MG63 (cell line): Measurements from ENCODE around the gene SDR9C7. TPM values are rescaled to one million over a fixed set of nuclear protein-coding genes. Genes with fewer than 3 reads are reported as not detected.
A peak's percentile ranks its signal among the peaks of the same experiment; 100 is the strongest.
"Not testable (repeated sequence)": the region's sequence is repeated elsewhere in the genome, so short reads cannot be mapped to it uniquely, and the experiment has no call there.

Experiments used
- DNase-seq: peaks from one replicate; pipeline ENCODE4 v3.0.0-alpha.2; 2020
- H3K27me3 ChIP-seq: fragments of 250-450 bp; sonication (Bioruptor Pico); 2 replicates; pipeline ENCODE4 v1.5.1; 2020; ENCODE audit warnings: mild to moderate bottlenecking, moderate library complexity
- H3K36me3 ChIP-seq: fragments of 250-450 bp; sonication (Bioruptor Pico); 2 replicates; pipeline ENCODE4 v1.5.1; 2020; ENCODE audit warnings: mild to moderate bottlenecking, moderate library complexity
- H3K4me3 ChIP-seq: fragments of 250-450 bp; sonication (Bioruptor Pico); 2 replicates; pipeline ENCODE4 v1.5.1; 2020; ENCODE audit warnings: mild to moderate bottlenecking, moderate library complexity
- H3K9me3 ChIP-seq: fragments of 250-450 bp; sonication (Bioruptor Pico); 2 replicates; pipeline ENCODE4 v1.5.1; 2020; ENCODE audit warnings: mild to moderate bottlenecking, moderate library complexity
- total RNA-seq: library from RNA; depleted of rRNA; stranded (reverse); fragments of >200 nt; shearing (Covaris generic); gene quantifications from 2 replicates; pipeline ENCODE4 v1.2.3, GENCODE V29; 2014; ENCODE audit warnings: low replicate concordance

Gene SDR9C7
- total RNA-seq, 1 experiment from 2014 or later, result not detected

DNA sequence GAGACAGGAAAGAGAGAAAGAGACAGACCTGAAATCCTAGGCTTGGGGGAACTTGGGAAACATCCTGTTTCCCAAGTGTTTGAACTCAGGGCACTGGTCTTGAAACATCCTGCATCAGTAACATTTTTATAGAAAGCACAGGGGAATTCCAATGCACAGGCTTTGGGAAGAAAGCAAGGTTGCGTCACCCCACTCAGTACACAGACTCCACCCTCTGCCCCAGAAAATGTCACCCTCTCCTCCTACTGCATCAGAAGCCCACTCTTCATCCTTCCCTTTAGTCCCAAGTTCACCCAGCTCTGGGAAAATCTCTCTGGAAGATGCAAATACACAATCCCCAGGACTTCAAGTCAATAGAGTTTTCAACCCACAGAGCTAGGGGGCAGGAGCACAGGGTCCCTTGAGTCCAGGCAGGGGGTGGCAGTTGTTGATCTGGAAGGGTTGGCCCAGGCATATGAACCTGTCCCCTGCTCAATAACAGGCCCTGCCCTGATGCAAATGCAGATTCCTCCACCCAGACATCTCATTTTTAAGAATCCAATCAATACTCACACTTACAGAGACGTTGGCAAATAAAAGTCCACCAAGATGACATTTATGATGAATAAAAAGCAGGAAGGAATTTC lies 21.5 kb upstream of the SDR9C7 start:
- no peak for DNase-seq
- H3K4me3 ChIP-seq, result no peak overlapping the region
- H3K27me3 ChIP-seq, result peaks cover 2% of the 10 kb centered on the region; the same call in 1 of the 2 replicates
- no peaks in the 10 kb centered on the region for H3K36me3 ChIP-seq
- peaks cover 2% of the 10 kb centered on the region; the same call in 1 of the 2 replicates for H3K9me3 ChIP-seq

GRCh38 chr12:56954958-56955355 lies 20.7 kb upstream of the SDR9C7 start:
- Histone ChIP-seq H3K36me3 (no peaks in the 10 kb centered on the region), H3K4me3 (no peak overlapping the region), H3K9me3 (peaks cover 1% of the 10 kb centered on the region; the same call in 1 of the 2 replicates)

DNA sequence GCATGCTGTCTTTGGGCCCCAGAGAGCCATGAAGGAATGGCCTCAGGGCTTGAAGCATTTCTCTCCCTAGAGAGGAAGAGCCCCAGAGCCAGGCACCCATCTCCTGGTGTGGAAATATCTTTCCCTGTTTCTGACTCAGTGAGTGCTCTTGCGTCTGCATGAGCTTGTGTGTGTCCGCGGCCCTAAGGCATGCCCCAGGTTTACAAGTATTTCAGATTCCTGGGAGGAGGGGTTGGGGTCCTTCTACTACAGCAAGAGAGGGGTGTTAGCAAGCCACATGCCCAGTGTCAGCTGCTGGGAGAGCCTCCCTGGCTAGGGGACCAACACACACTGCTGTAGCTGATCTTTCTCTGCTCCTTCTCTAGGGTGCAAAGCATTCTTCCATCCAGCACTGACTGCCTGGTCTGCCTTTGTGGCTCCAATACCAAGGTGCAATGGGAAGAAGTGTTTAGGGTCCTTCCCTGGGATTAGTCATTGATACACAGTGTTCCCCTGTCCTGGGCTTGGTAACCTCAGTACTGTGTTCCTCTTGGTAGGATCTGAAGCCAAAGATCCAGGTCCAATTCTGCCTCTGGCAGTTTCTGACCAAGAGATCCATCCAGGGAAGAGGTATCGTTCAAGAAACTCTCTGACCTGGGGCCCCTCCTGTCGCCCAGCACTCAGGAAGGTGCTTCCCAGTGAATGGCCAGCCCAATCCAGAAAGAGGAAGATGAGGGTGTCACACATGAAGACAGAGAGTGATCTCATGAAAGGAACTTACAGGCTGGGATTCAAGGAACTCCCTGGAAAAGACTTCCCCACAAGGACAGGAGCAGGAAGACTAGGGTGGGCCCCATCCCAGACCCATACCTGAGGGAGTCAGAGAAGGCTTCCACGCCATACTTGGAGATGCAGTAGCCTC lies 20.1 kb upstream of the SDR9C7 start:
- Histone ChIP-seq H3K27me3 (peaks cover 2% of the 10 kb centered on the region; the same call in 1 of the 2 replicates), H3K9me3 (no peaks in the 10 kb centered on the region; the same call in 1 of the 2 replicates), H3K4me3 (no peak overlapping the region), H3K36me3 (no peaks in the 10 kb centered on the region)
- DNase-seq, result no peak

More at GRCh38 chr12:56954958-56955355, 20.7 kb upstream of the SDR9C7 start:
- peaks cover 2% of the 10 kb centered on the region; the same call in 1 of the 2 replicates for H3K27me3 ChIP-seq
- DNase-seq, result no peak

DNA sequence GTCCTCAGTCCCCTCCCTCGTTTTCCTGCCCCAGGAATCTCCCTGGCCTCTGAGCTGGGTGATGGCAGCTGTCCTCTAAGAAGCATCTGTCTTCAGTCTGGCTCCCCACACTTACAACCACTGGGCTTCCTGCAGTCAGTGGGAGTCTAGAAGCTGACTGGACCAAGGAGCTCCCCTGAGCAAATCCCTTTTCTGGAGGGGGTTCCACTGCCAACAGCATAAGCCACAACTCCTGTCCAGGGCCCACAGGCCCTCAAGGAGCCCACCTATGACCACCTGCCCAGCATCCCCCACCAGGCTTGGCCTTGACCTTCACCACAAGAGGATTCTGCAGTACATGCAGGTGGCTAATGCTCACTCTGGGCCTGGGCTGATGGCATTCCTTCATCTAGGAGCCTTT lies 19.1 kb upstream of the SDR9C7 start:
- DNase-seq, result no peak
- no peaks in the 10 kb centered on the region for H3K9me3 ChIP-seq
- no peaks in the 10 kb centered on the region for H3K27me3 ChIP-seq
- H3K4me3 ChIP-seq, result no peak overlapping the region
- no peaks in the 10 kb centered on the region for H3K36me3 ChIP-seq

- H3K4me3 ChIP-seq, result no peak overlapping the region
- no peak for DNase-seq
These were observed 17.6 kb upstream of the SDR9C7 start for GRCh38 chr12:56951582-56952339.

GRCh38 chr12:56948881-56949280 lies 14.7 kb upstream of the SDR9C7 start:
- Histone ChIP-seq H3K27me3 (no peaks in the 10 kb centered on the region), H3K36me3 (no peaks in the 10 kb centered on the region), H3K9me3 (peaks cover 7% of the 10 kb centered on the region), H3K4me3 (no peak overlapping the region)
- DNase-seq, result no peak

More at GRCh38 chr12:56951582-56952339, 17.6 kb upstream of the SDR9C7 start:
- no peaks in the 10 kb centered on the region for H3K27me3 ChIP-seq
- no peaks in the 10 kb centered on the region for H3K9me3 ChIP-seq
- no peaks in the 10 kb centered on the region for H3K36me3 ChIP-seq

- no peak overlapping the region for H3K4me3 ChIP-seq
- peaks cover 8% of the 10 kb centered on the region for H3K9me3 ChIP-seq
- no peaks in the 10 kb centered on the region for H3K36me3 ChIP-seq
- no peak for DNase-seq
- H3K27me3 ChIP-seq, result no peaks in the 10 kb centered on the region
These were observed 14.2 kb upstream of the SDR9C7 start for GRCh38 chr12:56948457-56948777.

DNA sequence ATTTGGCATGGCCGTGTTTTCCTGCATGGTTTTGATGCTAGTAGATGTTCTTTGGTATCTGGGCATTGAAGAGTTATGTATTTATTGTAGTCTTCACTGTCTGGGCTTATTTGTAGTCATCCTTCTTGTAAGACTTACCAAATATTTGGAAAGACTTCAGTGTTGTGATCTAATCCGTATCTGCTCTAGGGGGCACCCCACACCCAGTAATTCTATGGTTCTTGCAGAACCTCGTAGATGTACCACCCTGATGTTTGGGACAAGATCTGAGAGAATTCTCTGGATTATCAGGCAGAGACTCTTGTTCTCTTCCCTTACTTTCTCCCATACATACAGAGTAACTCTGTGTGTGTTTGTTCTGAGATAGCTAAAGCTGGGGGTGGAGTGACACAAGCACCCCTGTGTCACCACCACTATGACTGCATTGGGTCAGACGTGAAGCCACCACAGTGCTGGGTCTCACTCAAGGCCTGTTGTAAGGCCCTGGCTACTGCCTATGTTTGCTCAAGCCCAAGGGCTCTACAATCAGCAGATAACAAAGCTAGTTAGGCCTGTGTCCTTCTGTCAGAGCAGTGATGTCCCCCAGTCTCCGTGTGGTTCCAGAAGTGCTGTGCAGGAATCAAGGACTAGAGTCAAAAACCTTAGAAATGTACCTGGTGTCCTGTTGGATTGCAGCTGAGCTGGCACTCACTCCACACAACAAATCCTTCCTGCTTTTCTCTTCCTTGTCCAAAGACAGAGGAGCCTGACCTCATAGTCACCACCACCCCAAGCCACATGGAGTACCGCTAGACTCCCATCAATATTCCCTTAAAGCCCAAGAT lies 13.6 kb upstream of the SDR9C7 start:
- Histone ChIP-seq H3K36me3 (no peaks in the 10 kb centered on the region), H3K9me3 (peaks cover 8% of the 10 kb centered on the region), H3K4me3 (no peak overlapping the region), H3K27me3 (no peaks in the 10 kb centered on the region)
- no peak for DNase-seq

GRCh38 chr12:56943878-56944277 lies 9.7 kb upstream of the SDR9C7 start:
- H3K27me3 ChIP-seq, result no peaks in the 10 kb centered on the region
- no peak overlapping the region for H3K4me3 ChIP-seq
- H3K9me3 ChIP-seq, result peaks cover 8% of the 10 kb centered on the region
- no peaks in the 10 kb centered on the region for H3K36me3 ChIP-seq
- DNase-seq, result no peak

DNA sequence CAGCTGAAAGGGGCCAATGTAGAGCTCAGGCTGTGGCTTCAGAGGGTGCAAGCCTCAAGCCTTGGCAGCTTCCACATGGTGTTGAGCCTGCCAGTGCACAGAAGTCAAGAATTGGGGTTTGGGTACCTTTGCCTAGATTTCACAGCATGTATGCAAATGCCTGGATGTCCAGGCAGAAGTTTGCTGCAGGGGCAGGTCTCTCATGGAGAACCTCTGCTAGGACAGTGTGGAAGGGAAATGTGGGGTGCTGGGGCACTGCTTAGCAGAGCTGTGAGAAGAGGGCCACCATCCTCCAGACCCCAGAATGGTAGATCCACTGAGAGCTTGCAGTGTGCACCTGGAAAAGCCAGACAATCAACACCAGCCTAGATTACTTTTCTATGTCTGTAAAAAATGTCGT lies 9.2 kb upstream of the SDR9C7 start:
- H3K27me3 ChIP-seq, H3K4me3 ChIP-seq, H3K9me3 ChIP-seq, DNase-seq, H3K36me3 ChIP-seq: not testable (repeated sequence)

DNA sequence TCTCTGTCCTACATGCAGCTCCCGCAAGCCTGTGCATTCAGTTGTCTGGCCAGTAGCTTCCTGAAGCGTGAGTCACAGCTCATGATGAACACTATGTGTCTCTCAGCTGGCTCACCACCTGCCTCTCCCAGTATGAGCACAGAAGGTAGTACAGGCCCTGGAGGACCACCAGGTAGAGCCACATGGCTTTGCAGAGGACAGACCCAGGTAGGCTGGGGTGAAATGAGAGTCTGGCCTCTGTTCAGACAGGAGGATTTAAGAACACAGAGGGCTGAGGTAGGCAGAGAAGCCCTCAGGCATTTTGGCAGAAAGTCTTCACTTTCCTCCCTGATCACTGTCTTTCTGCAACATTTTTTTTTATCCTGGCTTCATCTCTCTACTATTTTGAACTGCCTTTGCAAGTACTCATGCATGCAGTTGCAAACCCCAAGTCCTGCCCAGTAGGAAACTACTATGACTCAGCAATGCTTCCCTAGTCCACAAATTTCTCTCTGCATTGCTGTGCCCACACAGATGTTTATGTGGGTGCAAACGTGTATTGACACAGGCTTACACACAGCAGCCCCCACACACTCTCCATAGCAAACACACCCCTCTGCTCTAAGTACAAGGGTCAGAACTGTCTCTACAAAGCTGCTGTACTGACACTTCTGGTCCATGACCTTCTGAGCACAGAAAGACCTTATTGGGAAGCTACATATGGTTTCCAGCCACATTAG lies 7.2 kb upstream of the SDR9C7 start:
- no peak overlapping the region for H3K4me3 ChIP-seq
- H3K9me3 ChIP-seq, result peaks cover 6% of the 10 kb centered on the region
- peak; percentile 83 for DNase-seq
- no peaks in the 10 kb centered on the region for H3K27me3 ChIP-seq
- no peaks in the 10 kb centered on the region for H3K36me3 ChIP-seq

DNA sequence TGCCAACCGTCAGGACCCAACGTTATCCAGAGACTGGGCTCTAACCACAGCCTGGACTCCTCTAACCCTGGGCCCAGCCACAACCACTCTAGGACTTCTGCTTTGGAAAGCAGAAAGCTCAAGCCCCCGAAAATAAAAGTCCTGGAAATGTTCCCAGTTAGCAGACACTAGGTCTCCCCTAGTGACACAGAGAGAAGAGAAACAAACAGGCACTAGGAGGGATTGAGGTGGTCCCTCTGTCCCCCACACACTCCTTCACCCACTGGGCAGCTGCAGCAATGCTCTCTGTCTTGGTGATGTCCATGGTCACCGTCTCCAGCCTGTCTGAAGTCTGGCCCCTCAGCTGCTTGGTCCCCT lies 6.7 kb upstream of the SDR9C7 start:
- not testable (repeated sequence) for DNase-seq, H3K4me3 ChIP-seq, H3K36me3 ChIP-seq, H3K27me3 ChIP-seq, H3K9me3 ChIP-seq

- Histone ChIP-seq H3K9me3 (no peaks in the 10 kb centered on the region), H3K27me3 (no peaks in the 10 kb centered on the region), H3K4me3 (no peak overlapping the region), H3K36me3 (no peaks in the 10 kb centered on the region)
- peak; percentile 15 for DNase-seq
These were observed 1.5 kb upstream of the SDR9C7 start for GRCh38 chr12:56935752-56936151.

DNA sequence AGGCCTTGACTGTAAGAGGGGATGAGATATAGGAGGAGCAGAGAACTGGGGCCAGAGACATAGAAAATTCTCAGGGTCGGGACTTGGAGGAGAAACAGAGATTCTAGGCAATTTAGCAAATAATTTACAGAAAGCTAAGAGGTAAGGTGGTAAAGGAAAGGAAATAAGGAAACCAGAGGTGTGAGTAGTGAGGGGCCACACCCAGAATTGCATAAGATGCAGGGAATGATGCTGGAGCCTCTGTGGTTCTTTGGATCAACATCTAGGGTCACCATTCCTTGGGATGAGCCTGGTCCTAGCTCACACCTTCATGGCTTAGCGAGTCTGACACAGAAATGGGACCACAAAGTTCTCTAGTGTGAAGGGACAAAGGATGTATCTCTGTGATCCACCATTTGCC lies 949 bp upstream of the SDR9C7 start:
- DNase-seq, result no peak
- Histone ChIP-seq H3K36me3 (no peaks in the 10 kb centered on the region), H3K9me3 (no peaks in the 10 kb centered on the region), H3K4me3 (no peak overlapping the region), H3K27me3 (no peaks in the 10 kb centered on the region)

DNA sequence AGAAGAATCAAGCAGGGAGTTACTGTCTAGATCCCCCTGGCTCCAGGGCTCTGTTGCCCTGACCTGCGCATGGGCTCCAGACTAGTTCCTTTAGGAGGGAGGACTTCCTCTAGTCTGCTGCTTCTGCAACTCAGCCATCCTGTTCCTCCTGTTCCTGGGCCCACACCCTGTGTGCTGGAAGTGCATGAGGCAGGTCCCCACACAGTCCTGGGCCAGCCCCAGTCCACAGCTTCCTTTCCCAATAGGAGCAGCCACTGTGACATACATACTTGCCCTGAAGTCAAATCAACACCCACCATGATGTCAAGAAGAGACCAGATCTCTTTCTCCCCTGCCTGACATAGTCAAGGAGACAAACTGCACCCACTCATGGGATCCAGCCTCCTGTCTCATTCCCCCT lies 1.3 kb downstream of the SDR9C7 start:
- H3K4me3 ChIP-seq, result no peak overlapping the region
- H3K9me3 ChIP-seq, result no peaks in the 10 kb centered on the region
- H3K27me3 ChIP-seq, result no peaks in the 10 kb centered on the region
- no peaks in the 10 kb centered on the region for H3K36me3 ChIP-seq
- DNase-seq, result no peak

DNA sequence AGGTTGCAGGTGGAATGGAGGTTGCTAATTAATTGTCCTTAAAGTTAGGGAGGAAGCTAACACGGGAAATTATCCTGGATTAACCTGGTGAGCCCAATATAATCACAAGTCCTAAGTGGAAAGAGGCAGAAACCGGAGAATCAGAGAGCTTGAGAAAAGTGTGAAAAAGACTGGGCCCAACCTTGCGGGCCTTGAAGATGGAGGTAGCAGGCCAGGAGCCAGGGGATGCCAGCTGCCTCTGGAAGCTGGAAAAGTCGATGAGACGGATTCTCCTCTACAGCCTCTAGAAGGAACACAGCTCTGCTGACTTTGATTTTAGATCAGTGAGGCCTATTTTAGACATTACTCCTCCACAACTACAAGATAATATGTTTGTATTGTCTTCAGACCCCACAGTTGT lies 2.1 kb downstream of the SDR9C7 start:
- Histone ChIP-seq H3K36me3 (no peaks in the 10 kb centered on the region), H3K27me3 (no peaks in the 10 kb centered on the region), H3K4me3 (no peak overlapping the region), H3K9me3 (no peaks in the 10 kb centered on the region)
- DNase-seq, result no peak
